SK-N-SH treated with all-trans-retinoic acid at 6 μM for 48 hours (cell line): ENCODE measurements around the gene ALMS1.

Experiments used
- ARNTL ChIP-seq: fragments of 450-650 bp; formaldehyde crosslinking; IDR thresholded peaks from 2 replicates; pipeline ENCODE4 v1.5.0; 2020; ENCODE audit warnings: low read depth, mild to moderate bottlenecking, moderate library complexity, borderline replicate concordance
- RARB ChIP-seq: fragments of 250-450 bp; sonication (Bioruptor Pico); IDR thresholded peaks from 2 replicates; pipeline ENCODE4 v1.8.0; 2021; ENCODE audit warnings: mild to moderate bottlenecking, moderate library complexity
- TCF4 ChIP-seq: fragments of 250-450 bp; sonication (Bioruptor Pico); IDR thresholded peaks from 2 replicates; pipeline ENCODE4 v1.8.0; 2021; ENCODE audit warnings: mild to moderate bottlenecking, moderate library complexity, borderline replicate concordance
- ZC3H10 ChIP-seq: fragments of 250-450 bp; sonication (Bioruptor Pico); IDR thresholded peaks from 2 replicates; pipeline ENCODE4 v1.5.1; 2021; ENCODE audit warnings: mild to moderate bottlenecking, moderate library complexity
- ZFP3 ChIP-seq: fragments of 250-450 bp; sonication (Bioruptor Pico); IDR thresholded peaks from 2 replicates; pipeline ENCODE4 v1.5.0; 2020; ENCODE audit warnings: mild to moderate bottlenecking, moderate library complexity
- ZNF70 ChIP-seq: fragments of 450-650 bp; formaldehyde crosslinking; IDR thresholded peaks from 2 replicates; pipeline ENCODE4 v1.5.0; 2020; ENCODE audit warnings: mild to moderate bottlenecking, moderate library complexity
- TF ChIP-seq, protein P1 (sequence below): fragments of 250-450 bp; sonication (Bioruptor Pico); IDR thresholded peaks from 2 replicates; pipeline ENCODE4 v1.8.0; 2020; ENCODE audit warnings: mild to moderate bottlenecking, moderate library complexity, borderline replicate concordance
- TF ChIP-seq, protein P2 (sequence below): fragments of 250-450 bp; sonication (Bioruptor Pico); IDR thresholded peaks from 2 replicates; pipeline ENCODE4 v1.5.1; 2020; ENCODE audit warnings: low read depth, mild to moderate bottlenecking, moderate library complexity

DNA sequence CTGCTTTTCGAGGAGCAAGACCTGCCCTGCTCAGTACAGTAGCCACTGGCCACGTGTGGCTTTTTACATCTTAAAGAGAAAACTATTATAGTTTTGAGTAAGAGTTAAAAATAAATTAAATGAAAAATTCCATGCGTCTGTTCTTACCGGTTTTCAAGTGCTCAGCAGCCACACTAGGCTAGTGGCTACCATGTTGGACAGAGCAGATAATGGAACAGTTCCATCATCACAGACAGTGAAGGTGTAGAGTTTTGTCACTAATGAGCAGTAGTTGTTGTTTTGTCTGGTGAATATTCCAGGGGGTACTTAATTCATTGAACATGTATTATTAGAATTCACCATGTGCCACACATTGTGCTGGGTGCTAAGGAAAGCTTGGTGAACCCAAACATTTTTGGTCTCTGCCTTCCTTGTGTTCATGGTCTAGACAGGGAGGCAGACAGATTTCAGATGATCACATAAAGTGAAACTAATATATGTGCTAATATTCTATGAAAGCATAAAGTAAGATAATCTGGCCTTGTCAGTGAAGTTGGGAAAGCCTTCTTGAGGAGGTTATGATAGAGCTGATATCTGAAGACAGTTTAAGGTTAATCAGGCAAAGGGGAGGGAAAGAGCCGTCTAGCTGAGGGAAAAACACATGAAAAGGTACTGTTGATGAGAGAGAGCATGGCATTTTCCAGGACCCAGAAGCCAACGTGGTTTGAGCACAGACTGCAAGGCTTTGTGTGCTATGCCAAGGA lies 1.4 kb downstream of the ALMS1 start:
- no peak for TF ChIP-seq ZC3H10 (CRISPR knock-in tag)
- TF ChIP-seq TCF4 = no peak
- TF ChIP-seq ZNF70 (CRISPR knock-in tag) = peak; percentile 59; the same call in 1 of the 2 replicates
- TF ChIP-seq ARNTL (CRISPR knock-in tag) = no peak
- TF ChIP-seq, protein P1, sequence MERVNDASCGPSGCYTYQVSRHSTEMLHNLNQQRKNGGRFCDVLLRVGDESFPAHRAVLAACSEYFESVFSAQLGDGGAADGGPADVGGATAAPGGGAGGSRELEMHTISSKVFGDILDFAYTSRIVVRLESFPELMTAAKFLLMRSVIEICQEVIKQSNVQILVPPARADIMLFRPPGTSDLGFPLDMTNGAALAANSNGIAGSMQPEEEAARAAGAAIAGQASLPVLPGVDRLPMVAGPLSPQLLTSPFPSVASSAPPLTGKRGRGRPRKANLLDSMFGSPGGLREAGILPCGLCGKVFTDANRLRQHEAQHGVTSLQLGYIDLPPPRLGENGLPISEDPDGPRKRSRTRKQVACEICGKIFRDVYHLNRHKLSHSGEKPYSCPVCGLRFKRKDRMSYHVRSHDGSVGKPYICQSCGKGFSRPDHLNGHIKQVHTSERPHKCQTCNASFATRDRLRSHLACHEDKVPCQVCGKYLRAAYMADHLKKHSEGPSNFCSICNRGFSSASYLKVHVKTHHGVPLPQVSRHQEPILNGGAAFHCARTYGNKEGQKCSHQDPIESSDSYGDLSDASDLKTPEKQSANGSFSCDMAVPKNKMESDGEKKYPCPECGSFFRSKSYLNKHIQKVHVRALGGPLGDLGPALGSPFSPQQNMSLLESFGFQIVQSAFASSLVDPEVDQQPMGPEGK (CRISPR knock-in tag) = no peak
- TF ChIP-seq RARB (CRISPR knock-in tag) = no peak
- no peak for TF ChIP-seq ZFP3
- TF ChIP-seq, protein P2, sequence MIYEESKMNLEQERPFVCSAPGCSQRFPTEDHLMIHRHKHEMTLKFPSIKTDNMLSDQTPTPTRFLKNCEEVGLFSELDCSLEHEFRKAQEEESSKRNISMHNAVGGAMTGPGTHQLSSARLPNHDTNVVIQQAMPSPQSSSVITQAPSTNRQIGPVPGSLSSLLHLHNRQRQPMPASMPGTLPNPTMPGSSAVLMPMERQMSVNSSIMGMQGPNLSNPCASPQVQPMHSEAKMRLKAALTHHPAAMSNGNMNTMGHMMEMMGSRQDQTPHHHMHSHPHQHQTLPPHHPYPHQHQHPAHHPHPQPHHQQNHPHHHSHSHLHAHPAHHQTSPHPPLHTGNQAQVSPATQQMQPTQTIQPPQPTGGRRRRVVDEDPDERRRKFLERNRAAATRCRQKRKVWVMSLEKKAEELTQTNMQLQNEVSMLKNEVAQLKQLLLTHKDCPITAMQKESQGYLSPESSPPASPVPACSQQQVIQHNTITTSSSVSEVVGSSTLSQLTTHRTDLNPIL (CRISPR knock-in tag) = no peak
